GM12872 (cell line): ENCODE results near the gene BCL7A.

ENCODE experiments used
- TF ChIP-seq, protein P1 (sequence below): IDR thresholded peaks from 3 replicates; pipeline ENCODE4 v1.5.1; 2011; ENCODE audit warnings: low read depth, mild to moderate bottlenecking, low read length, moderate library complexity; ENCODE audit not compliant: insufficient read depth

Gene BCL7A

DNA sequence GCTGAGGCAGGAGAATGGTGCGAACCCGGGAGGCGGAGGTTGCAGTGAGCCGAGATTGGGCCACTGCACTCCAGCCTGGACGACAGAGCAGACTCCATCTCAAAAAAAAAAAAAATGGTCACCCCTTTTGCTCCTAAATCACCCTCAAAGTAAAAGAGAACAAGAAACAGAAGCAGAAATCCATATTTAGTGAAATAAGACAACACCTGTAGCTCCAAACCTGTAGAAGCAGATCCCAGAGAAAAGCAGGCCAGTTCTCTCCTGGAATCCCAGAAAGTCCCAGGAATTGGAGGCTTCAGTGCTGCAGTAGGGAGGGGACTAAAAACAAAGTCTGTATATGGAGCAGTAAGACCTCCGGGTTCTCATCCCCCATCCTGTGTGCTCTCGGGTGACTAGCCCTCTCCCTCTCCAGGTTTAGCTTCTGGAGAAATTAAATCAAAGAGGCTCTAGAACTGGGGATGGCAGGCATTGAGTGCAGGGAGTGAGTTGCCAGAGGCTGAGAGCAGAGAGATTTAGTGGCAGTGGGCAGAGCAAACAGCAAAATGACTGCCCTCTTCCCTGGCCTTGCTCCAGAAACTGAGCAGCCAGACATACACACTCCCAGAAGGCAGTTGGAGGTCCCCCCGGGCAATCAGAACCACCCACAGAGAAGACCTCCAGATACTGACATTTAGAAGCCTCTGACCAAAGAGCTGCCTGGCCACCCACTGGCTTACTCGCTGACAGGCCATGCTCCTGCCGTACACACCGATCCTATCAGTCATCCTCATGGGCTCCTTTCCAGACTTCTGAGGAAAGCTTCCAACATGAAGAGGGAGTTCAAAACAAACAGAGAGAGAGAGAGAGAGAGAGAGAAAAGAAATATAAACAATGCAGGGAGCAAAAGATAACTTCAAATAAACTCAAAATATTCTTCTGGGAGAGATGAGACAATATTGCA lies 50.6 kb downstream of the BCL7A start:
- TF ChIP-seq, protein P1, sequence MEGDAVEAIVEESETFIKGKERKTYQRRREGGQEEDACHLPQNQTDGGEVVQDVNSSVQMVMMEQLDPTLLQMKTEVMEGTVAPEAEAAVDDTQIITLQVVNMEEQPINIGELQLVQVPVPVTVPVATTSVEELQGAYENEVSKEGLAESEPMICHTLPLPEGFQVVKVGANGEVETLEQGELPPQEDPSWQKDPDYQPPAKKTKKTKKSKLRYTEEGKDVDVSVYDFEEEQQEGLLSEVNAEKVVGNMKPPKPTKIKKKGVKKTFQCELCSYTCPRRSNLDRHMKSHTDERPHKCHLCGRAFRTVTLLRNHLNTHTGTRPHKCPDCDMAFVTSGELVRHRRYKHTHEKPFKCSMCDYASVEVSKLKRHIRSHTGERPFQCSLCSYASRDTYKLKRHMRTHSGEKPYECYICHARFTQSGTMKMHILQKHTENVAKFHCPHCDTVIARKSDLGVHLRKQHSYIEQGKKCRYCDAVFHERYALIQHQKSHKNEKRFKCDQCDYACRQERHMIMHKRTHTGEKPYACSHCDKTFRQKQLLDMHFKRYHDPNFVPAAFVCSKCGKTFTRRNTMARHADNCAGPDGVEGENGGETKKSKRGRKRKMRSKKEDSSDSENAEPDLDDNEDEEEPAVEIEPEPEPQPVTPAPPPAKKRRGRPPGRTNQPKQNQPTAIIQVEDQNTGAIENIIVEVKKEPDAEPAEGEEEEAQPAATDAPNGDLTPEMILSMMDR: no peak

DNA sequence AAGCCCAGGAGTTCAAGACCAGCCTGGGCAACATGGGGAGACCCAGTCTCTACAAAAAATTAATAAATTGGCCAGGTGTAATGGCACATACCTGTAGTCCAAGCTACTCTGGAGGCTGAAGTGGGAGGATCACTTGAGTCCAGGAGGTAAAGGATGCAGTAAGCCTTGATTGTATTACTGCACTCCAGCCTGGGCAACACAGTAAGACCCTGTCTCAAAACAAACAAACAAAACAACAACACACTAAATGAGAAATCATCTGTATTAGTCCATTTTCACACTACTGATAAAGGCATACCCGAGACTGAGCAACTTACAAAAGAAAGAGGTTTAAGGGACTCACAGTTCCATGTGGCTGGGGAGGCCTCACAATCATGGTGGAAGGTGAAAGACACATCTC lies 52.1 kb downstream of the BCL7A start:
- TF ChIP-seq, protein P1: no peak

DNA sequence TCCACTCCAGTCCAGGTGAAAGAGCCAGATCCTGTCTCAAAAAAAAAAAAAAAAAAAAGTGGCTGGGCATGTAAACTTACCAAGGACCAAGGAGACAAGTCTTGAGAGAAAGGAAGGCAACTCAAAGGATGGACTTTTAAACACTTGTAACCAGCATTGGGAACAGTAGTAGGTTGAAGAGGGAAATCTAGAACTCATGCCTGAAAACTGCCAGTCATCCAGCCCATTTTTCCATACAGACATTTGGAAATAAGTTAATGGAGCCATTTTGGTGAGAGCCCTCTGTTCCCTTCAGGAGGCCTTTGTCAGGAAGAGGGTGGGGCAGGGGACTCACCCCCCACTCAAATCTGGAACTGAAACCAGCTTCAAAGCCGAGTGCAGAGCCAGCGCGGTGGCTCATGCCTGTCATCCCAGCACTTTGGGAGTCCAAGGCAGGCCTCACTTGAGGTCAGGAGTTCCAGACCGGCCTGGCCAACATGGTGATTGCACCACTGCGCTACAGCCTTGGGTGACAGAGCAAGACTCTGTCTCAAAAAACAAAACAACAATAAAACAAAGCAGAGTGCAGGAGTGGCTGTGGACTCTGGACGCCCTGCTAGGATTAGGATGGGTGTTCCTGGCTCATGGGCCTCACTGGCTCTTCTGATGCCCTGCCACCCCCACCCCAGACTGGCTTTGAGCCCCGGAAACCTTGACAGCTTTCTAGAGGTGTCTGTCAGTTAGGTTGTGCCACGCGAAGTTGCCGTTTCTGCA lies 55.2 kb downstream of the BCL7A start:
- TF ChIP-seq, protein P1: no peak

DNA sequence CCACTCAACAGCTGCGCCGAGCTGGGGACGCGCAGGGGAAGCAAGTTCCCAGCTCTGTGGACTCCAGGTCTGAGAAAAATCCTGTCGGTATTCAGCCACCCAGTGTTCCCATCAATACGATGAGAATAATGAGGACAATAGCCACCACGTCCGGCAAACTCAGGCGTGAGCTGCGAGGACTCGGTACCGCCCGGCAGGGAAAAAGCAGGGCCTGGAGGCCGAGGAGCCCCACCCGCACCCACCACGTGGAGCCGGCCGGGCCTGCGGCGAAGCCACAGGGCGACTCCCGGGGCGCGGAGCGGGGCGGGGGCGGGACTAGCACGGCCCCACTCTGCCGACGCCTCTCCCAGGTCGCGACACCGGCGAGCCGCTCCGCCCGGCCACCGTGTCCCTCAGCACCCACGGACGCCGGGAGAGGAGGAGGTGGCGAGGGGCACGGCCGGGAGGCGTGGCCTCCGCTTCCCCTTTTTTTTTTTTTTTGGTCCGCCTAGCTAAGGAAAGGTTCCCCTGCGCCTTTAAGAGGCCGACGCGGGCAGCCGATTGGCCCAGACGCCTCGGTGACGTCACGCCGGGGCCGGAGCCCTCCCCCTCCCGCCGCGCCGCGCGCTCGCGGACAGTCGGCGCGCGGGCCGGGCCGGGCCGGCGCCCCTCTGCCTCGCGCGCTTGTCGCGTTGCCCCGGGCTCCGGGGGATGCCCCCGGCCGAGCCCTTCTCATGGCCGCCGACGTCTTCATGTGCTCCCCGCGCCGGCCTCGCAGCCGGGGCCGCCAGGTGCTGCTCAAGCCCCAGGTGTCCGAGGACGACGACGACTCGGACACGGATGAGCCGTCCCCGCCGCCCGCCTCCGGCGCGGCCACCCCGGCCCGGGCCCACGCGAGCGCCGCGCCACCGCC lies 56.7 kb downstream of the BCL7A start, which contains the start of gene MLXIP:
MLXIP (plus strand) TSS at position 616 of the 892 bp plus-strand sequence; CDS start at position 714, 98 bp downstream.
- TF ChIP-seq, protein P1: no peak

DNA sequence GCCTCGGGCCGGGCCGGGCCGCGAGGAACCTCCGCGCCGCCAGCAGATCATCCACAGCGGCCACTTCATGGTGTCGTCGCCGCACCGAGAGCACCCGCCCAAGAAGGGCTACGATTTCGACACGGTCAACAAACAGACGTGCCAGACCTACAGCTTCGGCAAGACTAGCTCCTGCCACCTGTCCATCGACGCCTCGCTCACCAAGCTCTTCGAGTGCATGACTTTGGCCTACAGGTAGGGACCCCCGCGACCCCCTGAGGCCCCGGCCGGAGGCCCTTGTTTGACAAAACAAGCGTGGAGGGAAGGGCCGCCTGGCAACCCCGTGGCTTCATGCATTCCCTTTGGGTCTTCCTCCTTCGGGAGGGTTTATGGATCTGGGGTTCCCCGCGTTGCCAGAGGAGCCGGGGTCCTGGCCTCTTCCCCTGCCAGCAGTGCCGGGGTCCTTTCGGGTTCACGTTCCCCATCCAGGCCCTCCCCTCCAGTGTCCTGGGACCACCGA lies 57.4 kb downstream of the BCL7A start:
- TF ChIP-seq, protein P1: no peak

DNA sequence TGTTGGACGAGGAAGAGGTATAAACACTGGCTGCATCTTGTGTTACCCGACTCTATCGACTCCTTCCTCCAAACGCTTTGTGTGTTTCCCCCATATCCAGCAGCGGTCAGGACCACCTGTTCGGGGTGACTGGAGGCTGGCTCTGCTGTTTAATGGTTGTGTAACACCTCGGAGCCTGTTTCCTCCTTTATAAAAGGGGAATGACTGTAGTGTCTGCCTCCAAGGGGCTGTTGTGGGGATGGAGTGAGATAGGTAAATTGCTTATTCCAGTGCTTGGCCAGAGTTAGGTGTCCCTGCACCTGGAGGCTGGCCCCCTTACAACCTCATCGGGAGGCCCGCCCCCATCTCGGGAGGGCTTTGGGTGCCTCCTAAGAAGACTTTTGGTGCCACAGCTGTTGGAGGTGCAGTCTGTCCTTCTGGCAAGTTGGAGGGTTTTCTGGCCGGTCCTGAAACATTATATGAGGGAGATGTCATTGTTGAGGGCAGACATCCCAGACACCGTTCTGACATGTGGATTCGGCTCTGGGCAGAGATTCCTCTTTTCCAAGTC lies 57.9 kb downstream of the BCL7A start:
- TF ChIP-seq, protein P1: no peak
